ENCODE measurements around the gene WDR53.

GRCh38 chr3:196596355-196596754 is 28.0 kb upstream of the WDR53 start:
- TF ChIP-seq CTCF (conservative IDR thresholded peaks at IDR 0.05; ENCODE audit: low read length) (no peak), EZH2phosphoT487 (IDR thresholded peaks at IDR 0.05; ENCODE audit: borderline replicate concordance, low read depth, low read length) (no peak)

All from OCI-LY7 (cell line).